ENCODE data around the gene CFDP1. TPM values are rescaled to one million over a fixed set of nuclear protein-coding genes. Genes with fewer than 3 reads are reported as not detected.

Gene CFDP1
- total RNA-seq, 1 donor from 2014 or later, result 59.7 TPM

GRCh38 chr16:75267631-75268264, 165.6 kb downstream of the CFDP1 start:
- no peak overlapping the region for H3K4me3 ChIP-seq (ENCODE audit: low read depth, low read length)
- no peaks in the 10 kb centered on the region for H3K27me3 ChIP-seq (ENCODE audit: control insufficient read depth, insufficient read depth, low read length)
- TF ChIP-seq CTCF (IDR thresholded peaks at IDR 0.05; ENCODE audit: insufficient read depth, low read length, poor library complexity, severe bottlenecking), result no peak
- peaks cover 3% of the 10 kb centered on the region for H3K36me3 ChIP-seq (ENCODE audit: control insufficient read depth, insufficient read depth, low read length)
- DNase-seq (ENCODE audit: low read depth), result no peak

- DNase-seq (ENCODE audit: low read depth), result no peak
- peaks cover 3% of the 10 kb centered on the region for H3K36me3 ChIP-seq (ENCODE audit: control insufficient read depth, insufficient read depth, low read length)
- no peak overlapping the region for H3K4me3 ChIP-seq (ENCODE audit: low read depth, low read length)
- TF ChIP-seq CTCF (IDR thresholded peaks at IDR 0.05; ENCODE audit: insufficient read depth, low read length, poor library complexity, severe bottlenecking), result no peak
- no peaks in the 10 kb centered on the region for H3K27me3 ChIP-seq (ENCODE audit: control insufficient read depth, insufficient read depth, low read length)
Observed at GRCh38 chr16:75266738-75267630, 166.3 kb downstream of the CFDP1 start.

- H3K36me3 ChIP-seq (ENCODE audit: control insufficient read depth, insufficient read depth, low read length), result peaks cover 3% of the 10 kb centered on the region
- TF ChIP-seq CTCF (IDR thresholded peaks at IDR 0.05; ENCODE audit: insufficient read depth, low read length, poor library complexity, severe bottlenecking), result no peak
- H3K27me3 ChIP-seq (ENCODE audit: control insufficient read depth, insufficient read depth, low read length), result no peaks in the 10 kb centered on the region
- DNase-seq (ENCODE audit: low read depth), result no peak
- peak overlapping the region; percentile 96 for H3K4me3 ChIP-seq (ENCODE audit: low read depth, low read length)
Observed at GRCh38 chr16:75265911-75266701, 167.2 kb downstream of the CFDP1 start.

- Histone ChIP-seq H3K36me3 (ENCODE audit: control insufficient read depth, insufficient read depth, low read length) (peaks cover 3% of the 10 kb centered on the region), H3K4me3 (ENCODE audit: low read depth, low read length) (peak overlapping the region; percentile 96), H3K27me3 (ENCODE audit: control insufficient read depth, insufficient read depth, low read length) (no peaks in the 10 kb centered on the region)
- no peak for TF ChIP-seq CTCF (IDR thresholded peaks at IDR 0.05; ENCODE audit: insufficient read depth, low read length, poor library complexity, severe bottlenecking)
- DNase-seq (ENCODE audit: low read depth), result no peak
Observed at GRCh38 chr16:75264999-75265910, 168.0 kb downstream of the CFDP1 start.

- no peak for TF ChIP-seq CTCF (IDR thresholded peaks at IDR 0.05; ENCODE audit: insufficient read depth, low read length, poor library complexity, severe bottlenecking)
- Histone ChIP-seq H3K4me3 (ENCODE audit: low read depth, low read length) (peak overlapping the region; percentile 96), H3K27me3 (ENCODE audit: control insufficient read depth, insufficient read depth, low read length) (no peaks in the 10 kb centered on the region), H3K36me3 (ENCODE audit: control insufficient read depth, insufficient read depth, low read length) (peaks cover 3% of the 10 kb centered on the region)
- DNase-seq (ENCODE audit: low read depth), result no peak
Observed at GRCh38 chr16:75264457-75264998, 168.8 kb downstream of the CFDP1 start.

Data from kidney epithelial cell (primary cell).